Measurements from ENCODE around the gene SLC39A11.

SLC39A11 gene

GRCh38 chr17:72705905-72706395 lies 386.5 kb downstream of the SLC39A11 start:
- H3K4me1 ChIP-seq (ENCODE audit: control insufficient read depth in 1 of 2, insufficient read depth in 2 of 2, low read length in 2 of 2) = no peaks in the 10 kb centered on the region
- H2BK120ac ChIP-seq (ENCODE audit: insufficient read depth, low read length, poor library complexity) = no peak overlapping the region
- H2AK5ac ChIP-seq (ENCODE audit: low read length) = no peak overlapping the region
- no peak overlapping the region for H4K8ac ChIP-seq (ENCODE audit: low read depth, low read length)
- no CpG with 5 or more reads among the region's 5 CpGs for WGBS (ENCODE audit: extremely low coverage, insufficient coverage, insufficient read length)
- H3K36me3 ChIP-seq (ENCODE audit: control insufficient read depth in 1 of 2, insufficient read depth in 2 of 2, low read length in 2 of 2) = no peaks in the 10 kb centered on the region
- H3K4me2 ChIP-seq (ENCODE audit: low read length) = no peak overlapping the region
- no peak overlapping the region for H3K23ac ChIP-seq (ENCODE audit: low read length)
- H3K4me3 ChIP-seq (ENCODE audit: low read depth, low read length) = no peak overlapping the region
- H2BK5ac ChIP-seq (ENCODE audit: low read depth, low read length, poor library complexity) = no peak overlapping the region
- H3K9ac ChIP-seq (ENCODE audit: low read length) = no peak overlapping the region
- H2AFZ ChIP-seq (ENCODE audit: insufficient read depth, low read length, poor library complexity) = no peak overlapping the region
- H3K27me3 ChIP-seq (ENCODE audit: insufficient read depth, low read length) = no peaks in the 10 kb centered on the region
- H3K79me2 ChIP-seq (ENCODE audit: control insufficient read depth, insufficient read depth, low read length, poor library complexity) = no peaks in the 10 kb centered on the region
- no peak overlapping the region for H3K18ac ChIP-seq (ENCODE audit: low read length)
- no peak for DNase-seq
- H3K79me1 ChIP-seq (ENCODE audit: low read length) = no peaks in the 10 kb centered on the region
- H3K9me3 ChIP-seq (ENCODE audit: insufficient read depth, low read depth, low read length) = no peaks in the 10 kb centered on the region
- no peak overlapping the region for H3K4ac ChIP-seq (ENCODE audit: low read depth, low read length)
- H4K12ac ChIP-seq (ENCODE audit: low read depth, low read length) = no peak overlapping the region
- H2BK12ac ChIP-seq (ENCODE audit: low read length) = no peak overlapping the region
- no peak overlapping the region for H4K91ac ChIP-seq (ENCODE audit: low read depth, low read length)
- H3K14ac ChIP-seq (ENCODE audit: low read length) = no peak overlapping the region
- H3K27ac ChIP-seq (ENCODE audit: low read depth, low read length) = no peak overlapping the region

DNA sequence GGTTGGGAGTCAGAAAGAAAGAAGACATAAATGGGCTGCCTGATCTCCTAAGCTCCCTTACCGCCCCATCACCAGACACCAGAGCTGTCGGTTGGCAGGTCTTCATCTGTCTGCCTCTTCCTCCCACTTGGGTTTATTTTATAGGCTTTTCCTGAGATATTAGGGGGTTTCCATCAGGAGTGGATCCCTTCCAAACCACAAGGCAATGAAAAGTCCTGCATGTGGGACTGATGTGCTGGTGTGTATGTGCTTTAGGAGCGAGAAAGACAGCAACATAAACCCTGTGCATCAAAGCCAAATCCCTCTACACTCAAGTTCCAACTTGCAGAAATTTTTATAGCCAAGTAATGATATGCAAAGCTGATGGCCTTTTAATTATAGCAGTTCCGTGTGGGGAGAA lies 389.5 kb downstream of the SLC39A11 start:
- H4K12ac ChIP-seq (ENCODE audit: low read depth, low read length) = no peak overlapping the region
- H3K23ac ChIP-seq (ENCODE audit: low read length) = no peak overlapping the region
- no peaks in the 10 kb centered on the region for H3K4me1 ChIP-seq (ENCODE audit: control insufficient read depth in 1 of 2, insufficient read depth in 2 of 2, low read length in 2 of 2)
- no peak for DNase-seq
- no peak overlapping the region for H3K9ac ChIP-seq (ENCODE audit: low read length)
- no peak overlapping the region for H2AK5ac ChIP-seq (ENCODE audit: low read length)
- no peak overlapping the region for H2BK5ac ChIP-seq (ENCODE audit: low read depth, low read length, poor library complexity)
- H3K79me1 ChIP-seq (ENCODE audit: low read length) = no peaks in the 10 kb centered on the region
- H4K91ac ChIP-seq (ENCODE audit: low read depth, low read length) = no peak overlapping the region
- no peaks in the 10 kb centered on the region for H3K27me3 ChIP-seq (ENCODE audit: insufficient read depth, low read length)
- no peak overlapping the region for H4K8ac ChIP-seq (ENCODE audit: low read depth, low read length)
- H3K4me3 ChIP-seq (ENCODE audit: low read depth, low read length) = no peak overlapping the region
- H2AFZ ChIP-seq (ENCODE audit: insufficient read depth, low read length, poor library complexity) = no peak overlapping the region
- H3K79me2 ChIP-seq (ENCODE audit: control insufficient read depth, insufficient read depth, low read length, poor library complexity) = no peaks in the 10 kb centered on the region
- peaks cover 1% of the 10 kb centered on the region for H3K9me3 ChIP-seq (ENCODE audit: insufficient read depth, low read depth, low read length)
- no peak overlapping the region for H3K14ac ChIP-seq (ENCODE audit: low read length)
- no peak overlapping the region for H2BK12ac ChIP-seq (ENCODE audit: low read length)
- H2BK120ac ChIP-seq (ENCODE audit: insufficient read depth, low read length, poor library complexity) = no peak overlapping the region
- WGBS (ENCODE audit: extremely low coverage, insufficient coverage, insufficient read length) = no CpG with 5 or more reads among the region's 4 CpGs
- H3K4ac ChIP-seq (ENCODE audit: low read depth, low read length) = no peak overlapping the region
- no peak overlapping the region for H3K27ac ChIP-seq (ENCODE audit: low read depth, low read length)
- H3K4me2 ChIP-seq (ENCODE audit: low read length) = no peak overlapping the region
- H3K36me3 ChIP-seq (ENCODE audit: control insufficient read depth in 1 of 2, insufficient read depth in 2 of 2, low read length in 2 of 2) = no peaks in the 10 kb centered on the region
- H3K18ac ChIP-seq (ENCODE audit: low read length) = no peak overlapping the region

- Histone ChIP-seq H3K36me3 (ENCODE audit: control insufficient read depth in 1 of 2, insufficient read depth in 2 of 2, low read length in 2 of 2) (no peaks in the 10 kb centered on the region), H3K79me2 (ENCODE audit: control insufficient read depth, insufficient read depth, low read length, poor library complexity) (no peaks in the 10 kb centered on the region), H2BK120ac (ENCODE audit: insufficient read depth, low read length, poor library complexity) (no peak overlapping the region), H3K4me3 (ENCODE audit: low read depth, low read length) (no peak overlapping the region), H3K14ac (ENCODE audit: low read length) (no peak overlapping the region), H3K79me1 (ENCODE audit: low read length) (no peaks in the 10 kb centered on the region), H3K4me1 (ENCODE audit: control insufficient read depth in 1 of 2, insufficient read depth in 2 of 2, low read length in 2 of 2) (no peaks in the 10 kb centered on the region), H3K9ac (ENCODE audit: low read length) (no peak overlapping the region), H3K27me3 (ENCODE audit: insufficient read depth, low read length) (no peaks in the 10 kb centered on the region), H2BK5ac (ENCODE audit: low read depth, low read length, poor library complexity) (no peak overlapping the region), H3K9me3 (ENCODE audit: insufficient read depth, low read depth, low read length) (peaks cover 1% of the 10 kb centered on the region), H3K4ac (ENCODE audit: low read depth, low read length) (no peak overlapping the region), H3K18ac (ENCODE audit: low read length) (no peak overlapping the region), H2AFZ (ENCODE audit: insufficient read depth, low read length, poor library complexity) (no peak overlapping the region), H3K4me2 (ENCODE audit: low read length) (no peak overlapping the region), H2BK12ac (ENCODE audit: low read length) (no peak overlapping the region), H4K8ac (ENCODE audit: low read depth, low read length) (no peak overlapping the region), H4K91ac (ENCODE audit: low read depth, low read length) (no peak overlapping the region), H4K12ac (ENCODE audit: low read depth, low read length) (no peak overlapping the region), H3K23ac (ENCODE audit: low read length) (no peak overlapping the region), H2AK5ac (ENCODE audit: low read length) (no peak overlapping the region), H3K27ac (ENCODE audit: low read depth, low read length) (no peak overlapping the region)
- DNase-seq = no peak
- WGBS (ENCODE audit: extremely low coverage, insufficient coverage, insufficient read length) = no CpG with 5 or more reads among the region's 6 CpGs
Measured at GRCh38 chr17:72702136-72702735, 390.3 kb downstream of the SLC39A11 start.

DNA sequence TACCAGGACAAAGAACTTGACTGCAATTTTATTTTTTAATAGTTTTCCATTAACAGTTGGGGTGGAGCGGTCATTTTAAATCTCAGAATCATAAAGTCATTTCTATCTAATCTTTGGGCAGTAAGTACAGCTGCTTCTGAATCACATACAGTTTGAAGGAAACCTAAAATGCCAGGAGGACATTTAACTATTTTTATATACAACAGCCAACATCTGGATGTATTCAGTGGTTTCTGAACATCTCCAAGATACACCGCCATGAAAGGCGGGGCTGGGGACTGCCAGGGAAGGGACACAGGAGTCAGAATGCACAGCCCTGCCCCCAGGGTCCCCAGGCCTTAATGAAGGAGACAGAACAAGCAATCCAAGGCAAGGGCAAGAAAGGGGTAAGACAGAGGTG lies 392.3 kb downstream of the SLC39A11 start:
- Histone ChIP-seq H3K27me3 (ENCODE audit: insufficient read depth, low read length) (no peaks in the 10 kb centered on the region), H3K9ac (ENCODE audit: low read length) (no peak overlapping the region), H3K4me2 (ENCODE audit: low read length) (no peak overlapping the region), H2BK120ac (ENCODE audit: insufficient read depth, low read length, poor library complexity) (no peak overlapping the region), H2AFZ (ENCODE audit: insufficient read depth, low read length, poor library complexity) (no peak overlapping the region), H3K14ac (ENCODE audit: low read length) (no peak overlapping the region), H3K4ac (ENCODE audit: low read depth, low read length) (no peak overlapping the region), H2BK12ac (ENCODE audit: low read length) (no peak overlapping the region), H4K91ac (ENCODE audit: low read depth, low read length) (no peak overlapping the region), H4K8ac (ENCODE audit: low read depth, low read length) (no peak overlapping the region), H3K18ac (ENCODE audit: low read length) (no peak overlapping the region), H3K4me3 (ENCODE audit: low read depth, low read length) (no peak overlapping the region), H3K79me1 (ENCODE audit: low read length) (no peaks in the 10 kb centered on the region), H3K79me2 (ENCODE audit: control insufficient read depth, insufficient read depth, low read length, poor library complexity) (no peaks in the 10 kb centered on the region), H2AK5ac (ENCODE audit: low read length) (no peak overlapping the region), H3K36me3 (ENCODE audit: control insufficient read depth in 1 of 2, insufficient read depth in 2 of 2, low read length in 2 of 2) (no peaks in the 10 kb centered on the region), H3K4me1 (ENCODE audit: control insufficient read depth in 1 of 2, insufficient read depth in 2 of 2, low read length in 2 of 2) (no peaks in the 10 kb centered on the region), H3K27ac (ENCODE audit: low read depth, low read length) (no peak overlapping the region), H2BK5ac (ENCODE audit: low read depth, low read length, poor library complexity) (no peak overlapping the region), H3K23ac (ENCODE audit: low read length) (no peak overlapping the region), H4K12ac (ENCODE audit: low read depth, low read length) (no peak overlapping the region), H3K9me3 (ENCODE audit: insufficient read depth, low read depth, low read length) (peaks cover 1% of the 10 kb centered on the region)
- WGBS (ENCODE audit: extremely low coverage, insufficient coverage, insufficient read length) = no CpG with 5 or more reads among the region's 3 CpGs
- DNase-seq = no peak

Measured in trophoblast cell (in vitro differentiated cells and primary cell).